HUDEP-2 (cell line): ENCODE results near the gene LGI4.

ENCODE experiments used
- DNase-seq, 76 experiments: peaks; one replicate each; lab custom pipeline; 2025; ENCODE audit not compliant: unreplicated experiment in 76 of 76; lab: John Stamatoyannopoulos, UW

The LGI4 gene

DNA sequence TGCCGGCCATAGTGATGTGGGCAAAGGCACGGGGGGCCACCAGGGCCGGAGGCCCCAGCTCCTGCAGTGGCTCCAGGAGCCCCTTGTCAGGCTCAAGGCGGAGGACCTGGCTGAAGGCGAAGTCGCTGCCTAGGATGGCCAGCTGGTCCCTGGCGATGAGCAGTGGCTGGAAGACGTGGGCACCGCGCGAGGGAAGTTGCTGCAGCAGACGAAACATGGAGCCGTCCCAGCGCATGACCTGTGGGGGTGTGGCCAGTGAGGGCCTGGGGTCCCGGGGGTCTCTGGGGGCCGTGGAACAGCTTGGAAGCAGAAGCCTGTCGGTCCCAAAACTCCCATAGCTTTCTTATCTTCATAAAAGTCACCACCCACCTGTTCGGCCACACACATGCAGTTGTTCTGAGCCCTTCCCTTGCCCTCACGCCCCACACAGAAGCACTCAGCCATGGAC is 9.6 kb downstream of the LGI4 start:
- DNase-seq: no peak

DNA sequence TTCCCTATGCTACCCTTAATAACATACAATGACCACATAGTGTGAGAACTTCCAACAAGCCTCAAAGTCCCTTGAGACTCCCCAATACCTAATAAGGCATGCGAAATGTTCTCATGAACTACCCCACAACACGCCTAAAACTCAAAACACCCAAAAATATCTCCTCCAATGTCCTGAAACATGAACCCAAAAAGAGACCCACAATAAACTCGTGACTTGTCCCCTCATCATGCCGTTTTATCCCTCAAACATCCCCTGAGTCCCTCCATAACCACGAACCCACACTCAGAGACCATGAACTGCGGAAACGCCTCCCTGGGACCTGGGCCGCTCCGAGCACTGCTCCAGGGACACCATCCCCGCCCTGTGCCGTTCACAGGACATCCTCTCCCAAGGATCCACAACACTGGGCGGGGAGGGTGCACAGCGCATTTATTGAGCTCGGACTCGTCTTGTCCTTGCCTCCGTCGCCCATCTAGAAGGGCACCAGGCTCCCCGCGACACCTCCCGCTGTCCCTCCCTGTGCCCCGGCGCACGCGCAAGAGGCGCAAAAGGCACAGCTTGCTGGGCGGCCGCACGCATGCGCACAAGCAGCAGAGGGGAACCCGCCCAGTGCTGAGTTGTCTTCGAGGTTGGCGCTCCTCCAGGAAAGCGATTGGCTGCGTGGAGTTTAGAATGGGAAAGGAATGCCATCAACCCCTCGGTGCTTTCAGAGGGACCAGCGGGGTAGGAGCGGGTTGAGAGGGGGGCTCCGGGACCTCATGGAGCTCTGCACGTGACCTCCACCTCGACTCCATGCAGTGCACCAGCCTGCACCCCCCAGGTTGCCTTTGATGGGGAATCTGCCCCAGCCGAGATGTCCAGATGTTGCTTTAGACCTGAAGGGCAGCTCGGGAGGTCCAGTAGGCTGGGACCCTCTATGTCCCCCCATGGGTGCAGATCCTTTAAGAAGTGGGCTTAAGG is 10.5 kb downstream of the LGI4 start:
- peak; percentile 71 to 98 (median 94) for DNase-seq

DNA sequence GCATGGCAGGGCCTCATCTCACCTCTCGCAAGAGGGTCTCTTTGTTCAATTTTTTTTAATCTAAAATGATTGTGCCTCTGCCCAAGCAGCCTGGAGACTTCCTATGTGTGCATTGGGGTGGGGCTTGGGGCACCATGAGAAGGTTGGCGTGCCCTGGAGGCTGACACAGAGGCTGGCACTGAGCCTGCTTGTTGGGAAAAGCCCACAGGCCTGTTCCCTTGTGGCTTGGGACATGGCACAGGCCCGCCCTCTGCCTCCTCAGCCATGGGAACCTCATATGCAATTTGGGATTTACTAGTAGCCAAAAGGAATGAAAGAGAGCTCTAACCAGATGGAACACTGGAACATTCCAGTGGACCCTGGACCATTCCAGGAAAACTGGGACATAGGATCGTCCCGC is 11.3 kb downstream of the LGI4 start:
- peak in 37 of 76 experiments; percentile 16 to 66 (median 37) for DNase-seq

DNA sequence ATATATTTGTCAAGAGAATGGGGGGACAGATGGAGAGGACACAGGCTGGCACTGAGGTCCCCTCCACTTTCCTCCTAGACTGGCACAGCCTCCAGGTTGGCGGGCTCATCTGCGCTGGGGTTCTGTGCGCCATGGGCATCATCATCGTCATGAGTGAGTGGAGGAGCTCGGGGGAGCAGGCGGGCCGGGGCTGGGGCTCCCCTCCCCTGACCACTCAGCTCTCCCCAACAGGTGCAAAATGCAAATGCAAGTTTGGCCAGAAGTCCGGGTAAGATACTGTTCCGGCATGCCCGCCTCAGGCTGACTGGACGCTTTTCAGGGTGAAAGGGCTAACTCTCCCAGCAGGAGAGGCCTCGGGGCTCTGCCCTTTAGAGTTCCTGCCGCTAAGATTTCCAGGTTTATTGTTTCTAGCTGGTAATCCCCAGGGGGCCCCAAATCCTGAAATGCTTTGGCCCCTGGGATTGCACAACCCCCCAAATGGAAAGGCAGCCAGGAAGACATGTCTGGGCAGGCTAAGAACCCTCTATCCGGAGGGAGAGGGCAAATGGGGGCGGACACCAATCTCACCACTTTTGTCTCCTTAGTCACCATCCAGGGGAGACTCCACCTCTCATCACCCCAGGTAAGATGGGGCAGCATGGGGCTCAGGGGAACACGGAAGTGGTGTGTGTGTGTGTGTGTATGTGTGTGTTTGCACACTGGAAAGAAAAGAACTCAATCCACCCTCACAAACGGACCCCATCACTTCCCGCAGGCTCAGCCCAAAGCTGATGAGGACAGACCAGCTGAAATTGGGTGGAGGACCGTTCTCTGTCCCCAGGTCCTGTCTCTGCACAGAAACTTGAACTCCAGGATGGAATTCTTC is 11.9 kb downstream of the LGI4 start:
- no peak for DNase-seq

DNA sequence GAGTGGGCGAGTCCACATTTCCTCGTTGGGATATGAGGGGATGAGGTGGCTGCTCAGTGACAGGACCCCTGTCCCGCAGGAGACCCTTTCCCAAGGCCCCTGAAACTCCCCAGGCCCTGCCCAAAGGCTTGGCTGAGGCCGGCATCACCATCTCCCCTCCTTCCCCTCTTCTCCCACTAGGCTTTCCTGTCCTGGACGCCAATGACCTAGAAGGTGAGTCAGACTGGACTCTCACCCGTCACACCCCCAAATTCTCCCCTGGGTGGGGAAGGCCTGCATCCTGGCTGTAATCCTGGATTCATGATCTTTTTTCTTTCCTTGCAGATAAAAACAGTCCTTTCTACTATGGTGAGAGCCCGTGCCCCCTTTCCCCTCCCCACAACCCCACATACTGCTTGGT is 14.0 kb downstream of the LGI4 start:
- no peak for DNase-seq

DNA sequence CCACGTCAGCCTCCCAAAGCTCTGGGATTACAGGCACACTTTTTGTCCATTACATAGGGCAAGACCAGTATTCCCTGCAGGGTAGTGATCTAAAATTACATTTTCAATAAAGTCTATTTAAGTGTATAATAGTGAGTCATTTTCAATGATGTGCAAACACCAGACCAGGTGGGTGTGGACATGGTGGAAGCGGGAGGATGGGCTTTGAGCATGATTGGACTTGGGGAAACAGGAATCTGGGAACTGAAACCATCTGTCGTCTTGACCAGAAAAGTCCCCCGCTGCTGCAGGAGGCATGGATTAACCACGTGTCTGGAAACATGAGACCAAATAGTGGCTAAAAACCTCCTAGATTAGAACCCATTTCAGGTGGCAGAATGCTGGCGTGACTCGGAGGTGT is 14.4 kb downstream of the LGI4 start:
- no peak for DNase-seq

DNA sequence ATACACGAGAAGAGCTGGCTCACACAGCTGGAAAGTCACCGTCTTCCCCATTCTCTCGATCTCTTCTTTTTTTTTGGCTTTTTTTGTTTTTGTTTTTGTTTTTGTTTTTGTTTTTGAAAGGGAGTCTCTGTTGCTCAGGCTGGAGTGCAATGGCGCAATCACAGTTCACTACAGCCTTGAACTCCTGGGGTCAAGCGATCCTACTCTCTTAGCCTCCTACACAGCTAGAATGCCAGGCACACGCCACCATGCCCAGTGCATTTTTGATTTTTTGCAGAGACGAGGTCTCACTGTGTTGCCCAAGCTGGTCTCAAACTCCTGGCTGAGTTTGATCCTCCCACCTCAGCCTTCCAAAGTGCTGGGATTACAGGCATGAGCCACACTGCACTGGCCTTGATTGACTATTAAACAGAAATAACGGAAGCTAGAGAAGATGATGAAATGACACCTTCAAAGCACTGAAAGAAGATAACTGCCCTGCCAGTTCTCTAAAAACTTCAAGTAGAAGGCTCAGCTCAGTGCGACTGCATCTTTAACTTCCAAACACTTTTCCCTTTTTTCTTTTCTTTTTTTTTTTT is 15.2 kb downstream of the LGI4 start:
- DNase-seq: no peak

DNA sequence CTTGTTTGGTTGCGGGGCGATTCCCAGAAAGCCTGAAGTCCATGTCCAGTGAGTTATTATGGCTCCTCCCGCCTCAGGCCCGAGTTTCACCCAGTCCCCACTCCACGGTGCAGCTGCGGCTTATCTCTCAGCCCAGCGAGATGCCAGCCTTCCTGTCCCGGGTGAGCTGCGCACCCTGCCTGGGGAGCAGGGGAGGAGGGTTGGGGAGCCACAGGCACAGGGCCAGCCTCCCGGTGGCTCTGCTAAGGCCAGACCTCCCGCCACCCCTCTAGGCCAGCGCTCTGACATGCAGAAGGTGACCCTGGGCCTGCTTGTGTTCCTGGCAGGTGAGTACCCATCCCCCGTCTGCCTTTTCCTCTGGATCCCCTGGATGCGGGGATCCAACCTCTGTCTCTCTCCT is 15.8 kb downstream of the LGI4 start:
- DNase-seq: peak in 37 of 76 experiments; percentile 12 to 61 (median 41)

DNA sequence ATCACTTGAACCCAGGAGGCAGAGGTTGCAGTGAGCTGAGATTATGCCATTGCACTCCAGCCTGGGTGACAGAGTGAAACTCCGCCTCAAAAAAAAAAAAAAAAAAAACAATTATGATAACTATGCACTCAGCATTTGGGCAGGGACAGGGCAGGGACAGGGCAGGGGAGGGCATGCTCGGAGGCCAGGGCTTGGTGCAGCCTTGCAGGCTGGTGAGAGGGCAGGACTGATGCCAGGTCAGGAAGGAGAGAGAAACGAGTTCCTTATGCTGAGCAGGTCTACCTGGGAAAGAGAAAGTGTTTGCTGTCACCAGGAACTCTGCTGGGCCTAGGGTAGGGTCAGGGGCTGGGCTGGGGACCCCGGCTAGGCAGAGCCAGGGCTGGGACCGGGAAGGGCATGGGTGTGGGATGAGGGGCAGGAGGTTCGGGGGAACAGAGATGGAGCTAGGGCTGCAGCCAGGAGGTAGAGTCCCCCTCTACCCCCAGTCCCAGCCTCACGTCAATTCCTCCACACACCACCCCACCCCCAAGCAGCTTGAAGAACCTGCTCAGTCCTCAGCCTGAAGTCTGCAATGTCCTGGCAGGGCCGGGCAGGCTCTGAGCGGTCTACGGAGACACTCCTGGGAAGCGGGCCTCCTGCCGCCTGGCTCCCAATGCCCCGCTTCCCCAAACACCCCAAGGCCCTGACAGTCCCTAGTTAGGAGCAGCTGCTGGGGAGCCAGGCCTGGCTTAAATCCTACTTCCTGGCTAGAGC is 16.4 kb downstream of the LGI4 start:
- peak in 35 of 76 experiments; percentile 6 to 68 (median 26) for DNase-seq

DNA sequence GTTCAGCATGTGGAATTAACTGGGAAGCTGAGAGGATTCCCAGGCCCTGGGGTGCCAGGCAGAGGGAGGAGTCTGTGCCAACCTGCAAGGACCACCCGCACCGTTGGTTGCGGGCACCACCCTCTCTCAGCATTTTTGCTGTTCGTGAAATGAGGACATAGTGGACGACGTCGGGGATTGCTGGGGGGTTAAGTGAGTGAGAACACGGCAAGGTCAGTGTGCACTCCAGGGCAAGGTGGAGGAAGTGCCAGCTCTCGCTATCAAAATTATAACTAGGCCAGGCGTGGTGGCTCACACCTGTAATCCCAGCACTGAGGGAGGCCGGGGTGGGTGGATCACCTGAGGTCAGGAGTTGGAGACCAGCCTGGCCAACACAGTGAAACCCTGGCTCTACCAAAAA is 17.1 kb downstream of the LGI4 start:
- DNase-seq: no peak

DNA sequence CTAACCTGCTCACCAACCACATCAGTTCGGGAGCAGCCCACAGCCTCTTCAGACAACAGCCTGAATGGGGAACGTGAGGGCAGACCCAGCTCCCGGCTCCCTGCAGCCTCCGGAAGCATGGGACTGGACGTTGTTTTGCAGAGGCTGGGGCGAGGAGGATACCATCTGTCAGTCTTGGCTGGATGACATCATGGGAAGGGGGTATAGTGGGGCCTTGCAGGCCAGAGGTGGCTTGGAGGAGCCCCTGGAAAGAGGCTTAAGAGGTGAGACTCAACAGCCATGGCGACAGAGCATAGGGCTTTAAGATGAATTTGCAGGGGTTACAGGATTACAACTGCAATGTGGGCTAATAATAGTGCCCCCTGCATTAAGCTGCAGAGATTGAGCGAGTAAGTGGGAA is 17.7 kb downstream of the LGI4 start:
- DNase-seq: no peak

DNA sequence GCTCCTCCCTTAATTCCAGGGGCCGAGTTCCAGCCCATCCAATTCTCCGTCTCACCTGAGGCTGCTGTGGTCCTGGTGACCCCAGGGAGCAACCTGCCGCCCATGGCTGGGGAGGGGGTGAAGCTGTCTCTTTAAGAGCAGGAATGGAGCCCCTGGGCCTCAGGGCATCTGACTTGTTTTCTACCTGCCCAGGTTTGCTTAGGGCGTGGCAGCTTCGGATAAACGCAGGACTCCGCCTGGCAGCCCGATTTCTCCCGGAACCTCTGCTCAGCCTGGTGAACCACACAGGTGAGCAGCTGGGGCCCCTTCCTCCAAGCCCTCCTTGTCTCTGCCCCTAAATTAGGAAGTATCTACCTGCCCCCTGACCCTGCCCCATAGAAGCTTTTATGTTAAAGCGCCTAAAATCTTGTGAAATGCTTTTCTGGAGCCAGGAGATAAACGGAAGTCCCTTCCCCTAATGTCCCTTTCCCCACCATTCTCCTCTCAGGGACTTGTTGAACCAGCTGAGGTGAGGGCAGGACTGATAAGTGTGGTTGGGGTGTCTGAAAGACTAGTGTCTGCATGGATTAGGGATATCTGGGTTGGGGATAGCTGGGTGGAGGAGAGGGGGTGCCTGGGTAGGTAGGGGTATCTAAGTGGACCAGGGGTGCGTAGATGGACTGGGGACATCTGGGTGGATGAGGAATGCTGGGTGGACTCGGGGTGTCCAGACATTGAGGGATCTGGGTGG is 18.6 kb downstream of the LGI4 start:
- DNase-seq: no peak

DNA sequence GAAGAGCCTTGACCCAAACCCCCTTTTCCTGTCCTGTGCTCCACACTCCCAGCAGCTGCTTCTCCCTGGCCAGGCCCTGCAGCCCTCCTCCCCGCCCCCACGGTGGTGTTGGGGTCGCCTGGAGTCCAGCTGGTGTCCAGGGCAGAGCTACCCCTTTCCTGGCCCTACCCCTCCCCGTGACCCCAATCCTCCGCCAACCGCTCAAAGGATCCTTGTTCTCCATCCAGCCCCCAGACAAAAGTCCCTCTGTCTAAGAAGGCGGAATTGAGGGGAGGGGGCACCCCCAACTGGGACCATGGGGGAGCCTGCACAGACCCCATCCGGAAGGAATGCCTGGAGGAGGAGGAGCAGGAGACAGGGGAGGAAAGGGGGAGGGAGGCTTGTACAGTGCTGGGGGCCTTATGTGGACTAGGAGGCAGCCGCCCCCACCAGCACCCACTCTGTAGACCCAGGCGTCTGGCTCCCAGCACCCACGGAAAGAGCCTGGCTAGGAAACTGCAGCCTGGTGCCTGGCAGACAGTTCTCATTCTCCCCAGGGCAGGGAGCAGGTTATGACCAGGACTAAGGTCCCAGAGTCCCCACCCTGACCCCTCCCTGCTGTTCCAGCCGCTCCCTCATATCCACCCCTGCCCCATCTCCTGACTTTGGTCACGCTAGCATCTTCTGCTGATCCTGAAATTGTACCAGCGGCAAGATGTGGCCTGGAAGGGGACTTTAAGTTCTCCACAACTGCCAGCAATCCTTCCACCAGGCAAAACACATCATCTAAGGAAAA is 19.5 kb downstream of the LGI4 start, which contains the start of gene FXYD3:
FXYD3 (plus strand) TSS at position 647 of the 775 bp plus-strand sequence. CDS start 3,554 bp downstream, outside the sequence.
- no peak for DNase-seq

DNA sequence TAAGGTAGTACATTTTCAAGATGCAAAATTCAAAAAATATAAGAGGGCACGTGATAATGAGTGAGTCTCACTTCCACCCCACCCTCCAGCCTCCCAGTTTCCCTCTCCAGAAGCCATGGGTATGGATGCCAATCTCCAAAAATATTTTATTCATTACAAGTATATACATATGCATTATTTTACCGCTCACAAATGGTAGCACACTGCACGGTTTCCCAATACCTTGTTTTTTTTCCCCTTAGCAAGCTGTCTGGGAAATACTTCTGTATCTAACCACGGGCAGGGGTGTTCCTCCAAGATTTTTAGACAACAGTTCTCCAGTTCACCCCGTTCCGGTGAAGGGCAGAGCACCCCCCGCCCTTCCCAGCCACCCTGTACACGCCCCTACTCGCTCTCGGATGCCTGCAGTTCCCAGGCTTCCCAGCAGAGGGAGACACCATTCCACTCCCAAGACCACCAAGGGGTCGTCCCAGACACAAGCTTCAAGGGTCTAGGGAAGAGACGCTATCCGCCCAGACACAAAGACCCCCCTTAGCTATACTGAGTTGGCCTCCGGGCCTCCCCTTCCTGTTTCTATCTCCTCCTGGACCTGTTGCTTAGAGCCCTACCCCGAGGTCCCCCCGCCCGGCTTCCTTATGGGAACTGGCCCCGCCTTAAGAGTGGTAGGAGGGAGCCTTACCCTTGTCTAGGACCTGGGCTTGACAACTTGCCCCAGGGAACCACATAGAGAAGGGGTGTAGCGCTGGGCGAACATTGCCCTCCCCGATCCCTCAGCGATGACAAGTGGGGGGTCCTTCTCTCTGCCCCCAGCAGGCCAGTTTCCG is 20.3 kb downstream of the LGI4 start:
- peak in 59 of 76 experiments; percentile 10 to 80 (median 51) for DNase-seq

DNA sequence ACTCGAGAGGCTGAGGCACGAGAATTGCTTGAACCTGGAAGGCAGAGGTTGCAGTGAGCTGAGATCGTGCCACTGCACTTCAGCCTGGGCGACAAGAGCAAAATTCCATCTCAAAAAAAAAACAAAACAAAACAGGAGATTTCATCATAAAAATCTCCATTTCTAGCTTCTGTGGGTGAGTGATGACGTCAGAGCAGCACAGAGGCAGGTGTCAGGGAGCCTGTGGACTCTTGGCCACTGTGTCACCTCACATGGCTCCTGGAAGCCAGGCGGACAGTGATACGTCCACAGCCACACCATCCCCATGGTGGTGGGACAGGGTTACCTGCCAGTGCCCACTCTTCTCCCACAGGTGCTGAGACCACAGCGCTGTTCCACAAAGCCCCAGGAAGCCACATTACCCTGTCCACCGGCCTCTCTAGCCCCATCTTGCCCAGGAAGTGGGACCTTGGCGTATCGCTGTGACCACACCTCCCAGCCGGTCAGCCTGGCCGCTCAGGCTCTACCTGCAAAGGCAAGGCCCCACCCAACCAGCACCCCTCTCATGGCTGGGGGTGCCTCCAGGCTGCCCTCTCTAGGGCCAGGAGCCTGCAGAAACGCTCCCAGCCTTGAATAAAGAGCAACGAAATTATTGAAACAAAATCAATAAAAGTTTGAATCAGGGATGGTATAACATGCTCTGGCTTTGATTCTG is 21.7 kb downstream of the LGI4 start:
- DNase-seq: no peak

DNA sequence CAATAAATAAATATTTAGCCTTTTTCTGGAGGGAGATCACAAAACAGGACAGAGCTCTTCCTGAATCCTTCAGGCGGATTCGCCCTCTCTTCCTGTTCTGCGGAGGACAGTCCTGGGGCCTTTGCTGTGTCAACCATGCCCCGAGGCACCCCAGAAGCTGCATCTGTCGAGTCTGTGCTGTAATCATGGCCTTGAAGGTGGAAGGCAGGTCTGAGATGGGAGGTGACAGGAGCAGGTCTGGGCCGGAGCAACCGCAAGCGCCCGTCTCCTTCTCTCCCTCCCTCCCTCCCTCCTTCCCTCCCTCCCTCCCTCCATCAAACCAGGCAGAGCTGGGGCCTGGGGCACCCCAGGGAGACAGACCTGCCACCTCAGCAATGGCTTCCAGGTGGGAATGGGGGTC is 23.9 kb downstream of the LGI4 start:
- DNase-seq: no peak

DNA sequence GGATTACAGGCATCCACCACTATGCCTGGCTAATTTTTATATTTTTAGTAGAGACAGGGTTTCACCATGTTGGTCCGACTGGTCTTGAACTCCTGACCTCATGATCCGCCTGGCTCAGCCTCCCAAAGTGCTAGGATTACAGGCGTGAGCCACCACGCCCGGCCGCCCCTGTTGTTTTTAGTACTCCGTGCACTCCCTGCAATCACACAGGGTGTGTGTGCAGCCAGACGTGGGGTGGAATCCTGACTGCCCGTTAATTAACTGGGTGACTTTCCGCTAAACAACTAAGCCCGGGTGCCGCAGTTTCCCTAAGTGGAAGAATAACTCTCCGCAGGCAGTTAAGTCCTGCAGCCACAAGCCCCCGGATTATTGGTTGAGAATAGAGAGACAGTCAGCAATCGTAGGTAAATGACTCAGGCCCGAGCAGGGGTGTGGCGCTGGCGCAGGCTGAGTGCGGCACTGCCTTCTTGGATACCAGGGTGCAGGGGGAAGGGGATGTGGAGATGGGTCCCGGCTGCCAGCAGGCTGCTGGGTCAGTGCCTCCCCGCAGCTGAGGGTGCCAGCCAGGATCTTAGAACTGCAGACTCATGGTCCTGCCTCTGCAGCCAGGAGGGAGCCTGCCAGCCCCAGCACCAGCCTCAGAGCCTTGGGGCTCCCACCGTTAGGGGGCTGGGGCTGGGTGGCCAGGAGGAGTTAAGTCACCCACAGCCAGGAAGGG is 25.3 kb downstream of the LGI4 start:
- peak in 6 of 76 experiments; percentile 14 to 34 (median 20) for DNase-seq
